GM21737 (cell line): Measurements from ENCODE around the gene ASPSCR1.

Source experiments
- ATAC-seq: cut with Tn5 transposase; IDR thresholded peaks from one replicate; pipeline ENCODE4 v1.9.1; 2021; ENCODE audit warnings: mild to moderate bottlenecking, moderate library complexity; ENCODE audit not compliant: unreplicated experiment

ASPSCR1 gene

DNA sequence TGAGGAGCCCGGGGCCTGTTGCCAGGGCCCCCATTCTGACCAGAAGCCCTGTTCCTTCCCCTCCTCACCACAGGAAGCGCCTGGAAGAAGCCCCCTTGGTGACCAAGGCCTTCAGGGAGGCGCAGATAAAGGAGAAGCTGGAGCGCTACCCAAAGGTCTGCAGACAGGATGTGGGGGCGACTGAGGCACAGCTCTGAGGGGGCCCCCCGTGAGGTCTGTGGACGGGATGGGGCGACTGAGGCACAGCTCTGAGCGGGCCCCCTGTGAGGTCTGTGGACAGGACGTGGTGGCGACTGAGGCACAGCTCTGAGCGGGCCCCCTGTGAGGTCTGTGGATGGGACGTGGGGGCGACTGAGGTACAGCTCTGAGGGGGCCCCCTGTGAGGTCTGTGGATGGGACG, 32.0 kb downstream of the ASPSCR1 start:
- ATAC-seq: no peak

DNA sequence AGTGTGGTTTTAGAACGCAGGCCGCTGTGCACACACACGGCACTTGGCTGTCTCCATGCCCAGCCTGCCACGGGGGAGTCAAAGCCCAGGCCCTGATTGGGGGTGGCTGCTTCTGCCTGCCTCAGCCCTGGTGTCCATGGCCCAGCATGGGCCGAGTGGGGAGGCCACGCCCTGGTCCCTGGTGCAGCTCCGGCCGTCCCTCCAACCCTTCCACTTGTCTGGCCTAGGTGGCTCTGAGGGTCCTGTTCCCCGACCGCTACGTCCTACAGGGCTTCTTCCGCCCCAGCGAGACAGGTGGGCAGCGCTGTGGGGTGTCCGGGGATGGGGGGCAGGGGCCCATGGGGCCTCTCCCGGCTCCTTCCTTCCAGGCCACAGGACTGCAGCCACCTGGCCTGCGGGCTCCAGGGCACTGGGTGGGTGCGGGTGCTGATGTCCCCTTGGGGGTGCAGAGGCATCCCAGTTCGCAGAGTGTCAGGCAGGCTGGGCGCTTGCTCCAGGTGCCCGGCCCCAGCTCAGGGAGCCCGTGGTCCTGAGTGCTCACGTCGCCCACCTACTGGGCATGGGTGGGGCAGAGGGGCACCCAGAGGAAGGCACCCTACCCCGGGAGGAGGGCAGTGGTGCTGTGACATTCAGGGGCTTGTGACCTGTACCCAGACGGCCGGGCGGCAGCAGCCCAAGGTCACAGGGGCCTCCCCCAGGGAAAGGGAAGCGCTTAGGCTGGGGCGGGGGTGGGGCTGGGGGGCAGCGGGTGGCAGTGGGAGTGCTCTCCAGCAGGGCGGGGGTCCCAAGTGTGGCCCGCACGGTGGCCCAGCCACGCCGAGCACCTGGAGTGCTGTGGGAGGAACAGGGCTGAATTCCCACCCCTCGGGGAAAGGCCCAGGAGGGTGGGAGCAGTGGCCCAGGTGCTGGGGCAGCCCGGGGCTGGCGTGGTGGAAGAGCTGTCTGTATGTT, 33.4 kb downstream of the ASPSCR1 start:
- no peak for ATAC-seq

GRCh38 chr17:82011617-82012187, 34.3 kb downstream of the ASPSCR1 start:
- no peak for ATAC-seq

DNA sequence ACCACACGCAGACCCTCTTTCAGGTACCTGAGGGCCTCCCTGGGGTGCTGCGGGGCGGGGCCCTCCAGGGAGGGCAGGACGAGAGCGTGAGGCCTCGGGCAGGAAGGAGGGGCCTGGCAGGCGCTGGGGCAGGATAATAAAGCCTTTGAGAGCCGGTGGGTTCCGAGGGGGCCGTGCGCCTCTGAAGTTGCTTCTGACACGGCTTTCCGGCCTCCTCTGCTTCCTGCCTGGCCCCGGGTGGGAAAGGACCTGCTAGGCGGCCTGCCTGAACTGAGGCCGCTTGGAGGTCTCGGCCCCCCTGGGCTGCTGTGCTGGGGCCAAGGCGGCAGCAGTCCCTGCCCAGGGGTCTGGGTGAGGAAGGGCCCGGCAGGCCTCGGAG, 34.8 kb downstream of the ASPSCR1 start:
- no peak for ATAC-seq

- ATAC-seq: no peak
Observed at GRCh38 chr17:82012640-82013295, 35.3 kb downstream of the ASPSCR1 start.

DNA sequence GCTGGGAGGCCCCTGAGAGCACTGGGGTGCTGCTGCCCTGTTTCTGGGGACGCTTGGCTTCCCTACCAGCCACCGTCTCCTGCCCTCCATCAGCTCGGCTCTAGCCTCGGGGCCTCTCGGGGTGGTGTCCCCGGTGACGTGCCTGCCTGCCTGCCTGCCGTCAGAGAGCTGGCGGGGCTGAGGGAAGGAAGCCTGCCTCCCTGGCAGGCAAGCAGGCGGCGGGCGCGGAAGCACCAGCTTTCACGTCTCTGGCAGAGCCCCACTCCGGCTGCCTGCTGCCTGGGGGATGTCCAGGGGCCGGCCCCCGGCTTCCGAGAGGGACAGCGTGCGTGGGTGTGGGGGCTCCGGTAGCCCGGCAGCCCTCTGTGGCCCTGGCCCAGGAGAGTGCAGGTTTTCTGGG, 35.9 kb downstream of the ASPSCR1 start:
- no peak for ATAC-seq

- no peak for ATAC-seq
Observed at GRCh38 chr17:82013772-82014321, 36.4 kb downstream of the ASPSCR1 start.

DNA sequence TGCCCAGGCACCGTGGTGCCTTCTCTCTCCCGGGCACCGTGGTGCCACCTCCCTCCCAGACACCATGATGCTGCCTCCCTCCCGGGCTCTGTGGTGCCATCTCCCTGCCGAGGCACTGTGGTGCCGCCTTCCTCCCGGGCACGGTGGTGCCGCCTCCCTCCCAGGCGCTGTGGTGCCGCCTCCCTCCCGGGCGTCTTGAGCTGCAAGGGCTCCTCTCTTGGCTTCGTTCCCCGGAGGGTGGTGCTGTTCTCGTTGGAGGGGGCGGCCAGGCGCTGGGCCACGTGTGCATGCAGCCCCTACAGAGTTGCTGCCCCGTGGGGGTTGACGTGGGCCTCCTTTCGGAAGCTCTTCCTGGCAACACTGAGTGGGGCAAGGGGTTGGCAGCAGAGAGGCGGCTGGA, 37.0 kb downstream of the ASPSCR1 start:
- ATAC-seq: no peak

GRCh38 chr17:82014971-82015310, 37.5 kb downstream of the ASPSCR1 start:
- ATAC-seq: no peak

- no peak for ATAC-seq
Observed at GRCh38 chr17:82015311-82015971, 38.0 kb downstream of the ASPSCR1 start.

DNA sequence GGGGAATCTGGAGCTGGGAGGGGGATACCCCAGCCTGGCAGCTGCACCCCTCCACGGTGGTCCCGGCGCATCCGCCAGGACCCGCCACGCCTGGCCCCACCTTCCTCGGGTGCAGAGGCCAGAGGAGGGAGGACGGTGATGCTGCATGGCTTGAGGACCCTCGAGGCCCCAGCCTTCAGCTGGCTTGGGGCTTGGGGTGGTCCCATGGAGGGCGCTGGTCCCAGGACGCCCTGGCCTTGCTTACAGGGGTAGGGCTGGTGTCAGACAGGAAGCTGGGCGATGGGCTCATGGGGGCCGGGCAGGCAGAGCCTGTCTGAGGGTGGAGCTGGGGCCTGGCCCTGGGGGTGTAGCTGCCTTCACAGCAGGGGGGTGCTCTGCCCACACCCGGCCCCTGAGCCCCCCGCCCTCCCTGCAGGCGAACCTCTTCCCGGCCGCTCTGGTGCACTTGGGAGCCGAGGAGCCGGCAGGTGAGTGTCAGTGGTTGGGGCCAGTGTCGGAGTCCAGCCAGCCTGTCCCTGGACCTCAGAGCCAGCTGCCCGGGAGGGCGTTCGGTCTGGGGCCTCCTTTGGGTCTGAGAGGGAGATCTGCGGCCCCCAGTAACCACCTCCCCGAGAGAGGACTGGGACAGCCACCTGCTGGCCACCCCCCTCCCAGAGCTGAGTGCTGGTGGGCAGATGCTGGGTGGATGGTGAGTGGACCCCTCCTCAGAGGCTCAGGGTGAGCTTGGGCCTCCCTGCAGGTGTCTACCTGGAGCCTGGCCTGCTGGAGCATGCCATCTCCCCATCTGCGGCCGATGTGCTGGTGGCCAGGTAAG, 38.8 kb downstream of the ASPSCR1 start:
- ATAC-seq: no peak

DNA sequence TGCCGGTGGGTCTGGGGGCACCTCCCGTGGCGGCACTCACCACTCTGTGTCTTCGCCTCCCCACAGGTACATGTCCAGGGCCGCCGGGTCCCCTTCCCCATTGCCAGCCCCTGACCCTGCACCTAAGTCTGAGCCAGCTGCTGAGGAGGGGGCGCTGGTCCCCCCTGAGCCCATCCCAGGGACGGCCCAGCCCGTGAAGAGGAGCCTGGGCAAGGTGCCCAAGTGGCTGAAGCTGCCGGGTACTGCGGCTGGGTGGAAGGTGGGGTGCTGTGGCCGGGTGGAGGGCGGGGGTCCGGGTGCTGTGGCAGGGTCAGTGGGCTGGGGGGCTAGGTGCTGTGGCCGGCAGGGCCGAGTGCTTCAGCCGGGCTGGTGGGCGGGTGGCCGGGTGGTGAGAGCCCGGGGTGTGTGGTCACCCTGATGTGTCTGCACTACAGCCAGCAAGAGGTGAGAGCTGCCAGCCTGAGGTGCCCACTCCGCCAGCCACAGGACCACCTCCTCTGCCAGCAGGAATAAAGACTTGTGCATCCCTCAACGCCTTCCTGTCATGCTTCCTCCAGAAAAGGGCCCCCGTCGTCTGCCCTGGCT, 39.5 kb downstream of the ASPSCR1 start:
- no peak for ATAC-seq

DNA sequence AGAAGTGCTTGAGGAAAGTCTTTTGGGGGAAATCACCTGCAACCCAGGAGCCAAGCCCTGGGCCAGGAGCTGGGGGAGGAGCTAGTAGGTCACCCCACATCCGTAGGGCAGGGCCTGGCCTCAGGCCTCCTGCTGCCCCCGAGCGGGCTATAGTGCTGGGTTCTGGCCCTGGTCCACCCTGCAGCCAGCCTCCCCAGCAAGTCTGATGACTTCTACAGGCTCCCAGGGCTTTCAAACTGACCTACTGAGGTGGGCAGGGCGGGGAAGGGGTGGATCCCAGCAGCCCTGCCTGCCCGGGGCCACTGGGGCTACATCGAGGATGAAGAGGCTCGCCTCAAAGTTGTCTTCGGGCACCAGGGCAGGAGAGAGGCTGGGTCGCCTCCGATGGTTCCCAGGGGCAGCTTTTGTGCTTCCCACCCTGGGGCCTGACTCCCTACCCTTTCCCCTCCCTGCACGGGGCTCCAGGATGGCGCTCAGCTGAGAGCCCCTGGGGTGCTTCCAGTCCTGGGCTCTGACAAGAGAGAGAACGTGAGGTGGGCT, 40.3 kb downstream of the ASPSCR1 start:
- no peak for ATAC-seq

GRCh38 chr17:82018152-82018988, 40.9 kb downstream of the ASPSCR1 start:
- ATAC-seq: no peak

- ATAC-seq: no peak
Observed at GRCh38 chr17:82018989-82019689, 41.7 kb downstream of the ASPSCR1 start.

DNA sequence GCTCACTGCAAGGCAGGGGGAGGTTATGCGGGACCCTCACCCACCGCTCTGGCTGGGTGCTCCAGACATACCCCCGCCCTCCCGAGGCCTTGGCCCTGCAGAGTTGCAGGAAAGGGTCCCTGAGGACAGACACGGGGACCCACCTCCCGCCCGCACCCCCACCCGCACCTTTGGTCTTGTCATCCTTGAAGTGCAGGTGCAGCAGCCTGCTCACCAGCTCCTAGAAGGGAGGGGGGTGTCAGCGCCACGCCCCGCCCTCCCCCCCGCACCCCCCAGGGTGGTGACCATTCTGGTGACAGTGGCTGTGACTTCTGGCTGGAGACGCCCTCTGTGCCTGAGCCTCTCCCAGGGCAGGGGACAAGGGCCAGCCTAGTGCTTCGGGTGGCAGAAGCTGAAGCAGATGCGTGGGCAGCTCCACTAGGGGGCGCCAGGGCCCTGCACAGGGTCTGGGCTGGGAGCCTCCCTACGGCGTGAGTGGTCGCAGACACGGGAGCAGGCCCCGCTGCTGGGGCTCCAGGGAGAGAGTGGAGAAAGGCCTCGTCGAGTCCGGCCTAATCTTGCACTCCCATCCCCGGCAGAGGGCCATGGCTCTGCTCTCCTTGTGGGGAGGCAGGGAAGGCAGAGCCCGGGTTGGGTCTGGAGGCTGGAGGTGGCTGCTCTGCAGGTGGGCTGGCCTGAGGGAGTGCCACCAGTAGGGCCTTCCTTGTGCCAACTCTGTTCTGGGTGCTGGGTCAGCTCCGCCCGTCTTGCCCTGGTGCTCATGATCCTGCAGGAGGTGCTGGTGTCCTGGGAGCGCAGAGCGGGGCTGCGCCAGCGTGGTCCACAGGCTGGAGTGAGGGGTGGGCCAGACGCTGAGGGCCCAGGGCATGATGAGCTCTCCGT, 42.5 kb downstream of the ASPSCR1 start:
- ATAC-seq: no peak

- ATAC-seq: no peak
Observed at GRCh38 chr17:82020572-82021106, 43.2 kb downstream of the ASPSCR1 start.
